D721Med (cell line): ENCODE data around the gene GEMIN7.

Experiments
- DNase-seq: peaks from one replicate; pipeline ENCODE4 v3.0.0; 2011; ENCODE audit warnings: low spot score; ENCODE audit not compliant: insufficient read length
- FAIRE-seq: peaks from 2 replicates; lab custom pipeline; 2011; peaks lifted over from hg19 to GRCh38; lab: Jason Lieb, UNC
- TF ChIP-seq, protein P1 (sequence below): IDR thresholded peaks from 2 replicates; pipeline ENCODE4 v1.5.1; 2012; ENCODE audit warnings: mild to moderate bottlenecking, control low read depth; ENCODE audit not compliant: insufficient read depth; ENCODE audit errors: missing control alignments

GEMIN7 gene

GRCh38 chr19:45040059-45040771 is 38.8 kb upstream of the GEMIN7 start:
- no peak for FAIRE-seq
- TF ChIP-seq, protein P1, sequence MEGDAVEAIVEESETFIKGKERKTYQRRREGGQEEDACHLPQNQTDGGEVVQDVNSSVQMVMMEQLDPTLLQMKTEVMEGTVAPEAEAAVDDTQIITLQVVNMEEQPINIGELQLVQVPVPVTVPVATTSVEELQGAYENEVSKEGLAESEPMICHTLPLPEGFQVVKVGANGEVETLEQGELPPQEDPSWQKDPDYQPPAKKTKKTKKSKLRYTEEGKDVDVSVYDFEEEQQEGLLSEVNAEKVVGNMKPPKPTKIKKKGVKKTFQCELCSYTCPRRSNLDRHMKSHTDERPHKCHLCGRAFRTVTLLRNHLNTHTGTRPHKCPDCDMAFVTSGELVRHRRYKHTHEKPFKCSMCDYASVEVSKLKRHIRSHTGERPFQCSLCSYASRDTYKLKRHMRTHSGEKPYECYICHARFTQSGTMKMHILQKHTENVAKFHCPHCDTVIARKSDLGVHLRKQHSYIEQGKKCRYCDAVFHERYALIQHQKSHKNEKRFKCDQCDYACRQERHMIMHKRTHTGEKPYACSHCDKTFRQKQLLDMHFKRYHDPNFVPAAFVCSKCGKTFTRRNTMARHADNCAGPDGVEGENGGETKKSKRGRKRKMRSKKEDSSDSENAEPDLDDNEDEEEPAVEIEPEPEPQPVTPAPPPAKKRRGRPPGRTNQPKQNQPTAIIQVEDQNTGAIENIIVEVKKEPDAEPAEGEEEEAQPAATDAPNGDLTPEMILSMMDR: no peak

DNA sequence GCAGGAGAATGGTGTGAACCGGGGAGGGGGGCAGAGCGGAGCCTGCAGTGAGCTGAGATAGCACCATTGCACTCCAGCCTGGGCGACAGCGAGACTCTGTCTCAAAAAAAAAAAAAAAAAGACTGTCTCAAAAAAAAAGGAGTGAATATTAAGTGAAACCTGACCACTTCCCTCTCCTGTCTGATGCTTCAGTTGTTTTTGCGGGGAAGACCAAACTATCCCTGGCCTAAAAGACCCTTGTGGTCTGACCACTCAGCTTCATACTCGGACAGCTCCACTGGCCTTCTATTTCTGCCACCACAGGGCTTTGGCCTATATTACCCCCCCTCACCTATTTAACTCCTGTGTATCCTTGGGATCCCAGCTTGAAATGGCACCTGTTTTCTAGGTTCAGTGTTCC is 37.9 kb upstream of the GEMIN7 start:
- TF ChIP-seq, protein P1: no peak
- no peak for FAIRE-seq
- DNase-seq: no peak

More at GRCh38 chr19:45040059-45040771, 38.8 kb upstream of the GEMIN7 start:
- DNase-seq: no peak

- no peak for DNase-seq
- TF ChIP-seq, protein P1: no peak
- no peak for FAIRE-seq
Measured at GRCh38 chr19:45045671-45046353, 33.2 kb upstream of the GEMIN7 start.

DNA sequence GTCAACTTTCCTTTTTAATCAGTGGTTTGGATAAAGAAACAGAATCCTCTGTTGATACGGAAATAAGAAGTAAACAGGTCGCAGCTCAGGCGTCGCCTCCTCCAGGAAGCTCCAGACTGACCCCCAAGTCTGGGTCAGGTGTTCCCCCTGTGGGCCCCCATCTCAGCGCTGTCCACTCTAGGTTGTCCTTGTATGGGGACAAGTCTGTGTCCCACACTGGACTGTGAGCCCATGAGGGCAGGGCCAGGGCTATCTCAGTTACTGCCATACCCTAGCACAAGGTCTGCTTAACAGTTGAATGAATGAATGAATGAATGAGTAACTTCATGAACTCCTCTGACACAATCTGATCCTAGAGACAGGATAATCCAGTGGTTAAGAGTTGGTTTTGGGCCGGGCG is 32.7 kb upstream of the GEMIN7 start:
- TF ChIP-seq, protein P1: no peak
- DNase-seq: no peak
- no peak for FAIRE-seq

DNA sequence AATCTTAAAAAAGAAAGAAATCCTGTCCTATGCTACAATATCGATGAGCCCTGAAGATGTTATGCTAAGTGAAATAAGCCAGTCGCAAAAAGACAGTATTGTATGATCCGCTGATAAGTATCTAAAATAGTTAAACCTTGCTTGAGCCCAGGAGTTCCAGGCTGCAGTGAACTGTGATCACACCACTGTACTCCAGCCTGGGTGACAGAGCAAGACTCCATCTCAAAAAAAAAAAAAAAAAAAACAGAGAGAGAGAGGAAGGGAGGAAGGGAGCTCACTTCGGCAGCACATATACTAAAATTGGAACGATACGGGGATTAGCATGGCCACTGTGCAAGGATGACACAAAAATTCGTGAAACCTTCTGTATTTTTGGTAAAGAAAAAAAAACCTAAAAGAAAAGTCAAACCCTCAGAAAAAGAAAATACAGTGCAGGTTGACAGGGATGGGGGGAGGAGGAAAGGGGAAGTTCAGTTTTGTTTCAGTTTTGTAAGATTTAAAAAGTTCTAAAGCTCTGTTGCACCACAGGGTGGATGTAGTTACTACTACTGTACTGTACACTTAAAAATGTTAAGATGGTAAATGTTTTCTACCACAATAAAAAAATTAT is 31.8 kb upstream of the GEMIN7 start:
- FAIRE-seq: no peak
- no peak for DNase-seq
- TF ChIP-seq, protein P1: no peak

DNA sequence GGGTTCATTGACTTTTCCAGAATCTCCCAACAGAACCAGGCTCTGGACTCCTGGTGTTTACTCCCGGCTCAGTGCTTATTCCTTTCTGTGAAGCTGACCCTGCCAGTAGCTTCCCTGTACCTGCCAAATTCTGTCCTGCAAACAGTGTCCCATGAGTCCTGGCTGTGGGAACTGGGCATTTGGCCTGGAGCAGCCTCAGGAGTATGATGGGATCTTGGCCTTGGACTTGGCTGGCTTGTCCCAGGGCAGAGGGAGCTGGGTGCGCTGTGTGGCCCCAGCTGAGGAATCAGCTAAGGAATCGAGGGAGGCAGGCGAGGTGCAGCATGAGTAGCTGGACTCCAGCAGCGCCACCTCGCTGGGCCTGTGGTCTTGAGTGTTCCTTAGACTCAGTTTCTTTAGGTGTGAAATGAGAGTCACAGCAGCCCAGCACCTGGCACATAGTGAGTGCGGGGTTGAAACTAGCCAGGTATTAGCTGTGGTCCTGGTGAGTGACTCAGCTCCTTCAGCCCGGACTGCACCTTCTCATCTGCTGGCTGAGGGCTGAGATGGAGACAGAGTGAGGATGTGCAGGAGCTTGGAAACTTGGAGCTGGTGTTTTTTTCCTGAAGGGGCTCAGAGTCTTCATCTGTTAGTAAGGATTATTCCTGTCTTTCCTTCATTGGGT is 29.9 kb upstream of the GEMIN7 start:
- no peak for DNase-seq
- TF ChIP-seq, protein P1: no peak
- FAIRE-seq: no peak
